GM21526 (cell line): ENCODE results near the gene NOX5.
"Not testable (repeated sequence)": the region's sequence is repeated elsewhere in the genome, so short reads cannot be mapped to it uniquely, and the experiment has no call there.

Experiments used
- ATAC-seq: cut with Tn5 transposase; IDR thresholded peaks from one replicate; pipeline ENCODE4 v1.9.1; 2021; ENCODE audit warnings: moderate library complexity; ENCODE audit not compliant: unreplicated experiment, low FRiP score

Gene NOX5, protein sequence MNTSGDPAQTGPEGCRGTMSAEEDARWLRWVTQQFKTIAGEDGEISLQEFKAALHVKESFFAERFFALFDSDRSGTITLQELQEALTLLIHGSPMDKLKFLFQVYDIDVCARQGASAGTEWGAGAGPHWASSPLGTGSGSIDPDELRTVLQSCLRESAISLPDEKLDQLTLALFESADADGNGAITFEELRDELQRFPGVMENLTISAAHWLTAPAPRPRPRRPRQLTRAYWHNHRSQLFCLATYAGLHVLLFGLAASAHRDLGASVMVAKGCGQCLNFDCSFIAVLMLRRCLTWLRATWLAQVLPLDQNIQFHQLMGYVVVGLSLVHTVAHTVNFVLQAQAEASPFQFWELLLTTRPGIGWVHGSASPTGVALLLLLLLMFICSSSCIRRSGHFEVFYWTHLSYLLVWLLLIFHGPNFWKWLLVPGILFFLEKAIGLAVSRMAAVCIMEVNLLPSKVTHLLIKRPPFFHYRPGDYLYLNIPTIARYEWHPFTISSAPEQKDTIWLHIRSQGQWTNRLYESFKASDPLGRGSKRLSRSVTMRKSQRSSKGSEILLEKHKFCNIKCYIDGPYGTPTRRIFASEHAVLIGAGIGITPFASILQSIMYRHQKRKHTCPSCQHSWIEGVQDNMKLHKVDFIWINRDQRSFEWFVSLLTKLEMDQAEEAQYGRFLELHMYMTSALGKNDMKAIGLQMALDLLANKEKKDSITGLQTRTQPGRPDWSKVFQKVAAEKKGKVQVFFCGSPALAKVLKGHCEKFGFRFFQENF

DNA sequence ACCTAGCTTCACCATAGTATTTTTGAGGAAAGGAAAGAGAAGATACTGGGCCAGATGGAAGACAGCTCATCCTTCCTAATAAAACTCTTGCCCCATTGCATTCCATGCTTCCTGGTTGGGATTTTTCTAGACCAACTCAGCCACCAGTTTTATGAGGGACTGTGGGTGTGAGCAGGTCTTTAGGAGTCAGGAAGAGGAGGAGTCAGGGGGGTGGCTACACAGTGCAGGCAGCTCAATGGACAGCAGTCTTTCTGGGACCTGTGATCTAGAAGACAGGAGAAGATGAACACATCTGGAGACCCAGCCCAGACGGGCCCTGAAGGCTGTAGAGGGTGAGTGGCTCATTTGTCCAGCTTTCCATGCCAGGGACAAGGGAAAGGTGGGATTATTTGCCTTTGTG is at the start of gene NOX5:
Gene NOX5, plus strand, starts transcription at position 242 of the 400 bp plus-strand sequence. Its CDS starts 41 bp downstream, at position 283.
- ATAC-seq, result no peak

DNA sequence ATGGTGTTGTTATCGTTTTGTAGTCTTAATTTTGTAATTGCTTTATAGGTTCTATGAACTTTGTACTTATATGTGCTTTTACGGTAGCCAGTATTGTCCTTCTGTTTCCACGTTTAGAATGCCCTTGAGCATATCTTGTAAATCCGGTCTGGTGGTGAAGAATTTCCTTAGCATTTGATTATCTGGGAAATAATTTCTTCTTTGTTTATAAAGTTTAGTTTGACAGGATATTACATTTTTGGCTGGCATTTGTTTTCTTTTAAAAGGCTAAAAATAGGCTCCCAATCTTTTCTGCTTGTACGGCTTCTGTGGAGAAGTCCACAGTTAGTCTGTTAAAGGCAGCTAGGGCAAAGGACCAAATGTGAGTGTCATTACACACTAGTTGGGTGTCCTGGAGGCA is 47.5 kb upstream of the NOX5 start:
- ATAC-seq, result no peak

DNA sequence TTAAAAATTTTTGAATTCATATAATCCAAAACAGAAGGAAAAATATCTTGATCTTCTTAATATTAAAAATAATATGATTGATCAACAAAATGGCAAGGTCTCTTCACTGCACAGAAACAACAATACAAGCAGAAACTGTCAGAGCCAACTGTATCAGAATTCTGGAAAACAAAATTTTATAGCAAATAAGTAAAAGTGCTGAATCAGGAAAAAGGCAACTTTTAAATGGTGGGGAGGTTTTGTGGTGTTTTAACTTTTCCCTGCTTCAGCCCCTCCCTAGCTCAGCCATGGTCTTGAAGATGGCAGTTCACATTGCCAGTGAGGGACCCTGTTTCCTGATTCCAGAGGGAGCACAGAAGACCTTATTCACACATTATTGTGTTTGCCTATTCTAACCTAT is 46.5 kb upstream of the NOX5 start:
- no peak for ATAC-seq

DNA sequence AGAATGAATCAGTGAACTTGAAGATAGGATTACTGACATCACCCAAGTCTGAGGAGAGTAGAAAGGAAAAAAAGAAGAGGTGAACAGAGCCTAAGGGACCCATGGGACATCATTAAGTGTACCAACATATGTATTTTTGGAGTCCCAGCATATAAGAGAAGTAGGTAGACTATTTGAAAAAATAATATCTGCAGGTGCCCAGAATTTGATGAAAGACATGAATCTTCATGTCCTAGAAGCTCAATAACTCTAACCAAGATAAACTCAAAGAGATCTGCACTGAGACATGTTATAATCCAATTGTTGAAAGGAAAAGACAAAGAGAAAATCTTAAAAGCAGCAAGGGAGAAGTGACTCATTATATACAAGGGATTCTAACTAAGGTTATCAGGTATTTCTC is 45.2 kb upstream of the NOX5 start:
- ATAC-seq, result no peak

DNA sequence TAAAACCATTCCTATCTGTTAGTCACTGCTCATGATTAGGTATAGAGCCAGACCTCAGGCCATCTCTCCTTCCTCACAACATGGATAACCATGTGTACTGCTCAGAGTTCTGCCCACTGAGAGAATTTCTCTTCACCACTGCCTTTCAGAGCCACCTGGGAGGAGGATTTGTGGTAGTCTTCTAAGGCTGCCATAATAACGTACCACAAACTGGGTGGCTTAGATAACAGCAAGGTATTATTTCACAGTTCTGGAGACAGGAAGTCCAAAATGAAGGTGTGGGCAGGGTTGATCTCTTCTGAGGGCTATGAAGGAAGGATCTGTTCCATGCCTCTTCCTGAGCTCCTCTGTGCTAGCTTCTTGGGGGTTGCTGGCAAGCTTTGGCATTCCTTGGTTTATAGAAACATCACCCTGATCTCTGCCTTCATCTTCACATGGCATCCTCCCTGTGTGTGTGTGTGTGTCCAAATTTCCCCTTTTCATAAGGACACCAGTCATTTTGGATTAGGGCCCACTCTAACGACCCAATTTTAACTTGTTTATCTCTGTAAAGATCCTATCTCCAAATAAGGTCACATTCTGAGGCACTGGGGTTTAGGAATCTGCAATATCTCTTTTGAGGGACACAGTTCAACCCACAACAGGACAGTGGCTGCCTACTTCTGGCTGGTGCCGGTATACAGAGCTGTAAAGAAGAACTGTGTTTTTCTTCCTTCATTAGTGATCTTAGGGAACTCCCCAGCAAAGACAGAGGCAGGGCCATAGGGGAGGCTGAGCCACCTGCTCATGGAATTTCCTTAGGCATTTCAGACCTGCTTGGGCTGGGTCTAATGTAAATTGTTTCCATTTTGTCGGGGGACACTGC is 42.1 kb upstream of the NOX5 start:
- ATAC-seq, result no peak

DNA sequence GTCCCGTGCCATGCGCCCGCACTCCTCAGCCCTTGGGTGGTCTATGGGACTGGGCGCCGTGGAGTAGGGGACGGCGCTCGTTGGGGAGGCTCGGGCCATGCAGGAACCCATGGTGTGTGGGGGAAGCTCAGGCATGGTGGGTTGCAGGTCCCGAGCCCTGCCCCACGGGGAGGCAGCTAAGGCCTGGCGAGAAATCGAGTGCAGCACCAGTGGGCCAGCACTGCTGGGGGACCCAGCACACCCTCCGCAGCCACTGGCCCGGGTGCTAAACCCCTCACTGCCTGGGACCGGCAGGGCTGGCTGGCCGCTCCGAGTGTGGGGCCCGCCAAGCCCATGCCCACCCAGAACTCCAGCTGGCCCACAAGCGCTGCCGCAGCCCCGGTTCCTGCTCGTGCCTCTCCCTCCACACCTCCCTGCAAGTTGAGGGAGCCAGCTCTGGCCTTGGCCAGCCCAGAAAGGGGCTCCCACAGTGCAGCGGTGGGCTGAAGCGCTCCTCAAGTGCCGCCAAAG is 38.8 kb upstream of the NOX5 start:
- ATAC-seq, result not testable (repeated sequence)

DNA sequence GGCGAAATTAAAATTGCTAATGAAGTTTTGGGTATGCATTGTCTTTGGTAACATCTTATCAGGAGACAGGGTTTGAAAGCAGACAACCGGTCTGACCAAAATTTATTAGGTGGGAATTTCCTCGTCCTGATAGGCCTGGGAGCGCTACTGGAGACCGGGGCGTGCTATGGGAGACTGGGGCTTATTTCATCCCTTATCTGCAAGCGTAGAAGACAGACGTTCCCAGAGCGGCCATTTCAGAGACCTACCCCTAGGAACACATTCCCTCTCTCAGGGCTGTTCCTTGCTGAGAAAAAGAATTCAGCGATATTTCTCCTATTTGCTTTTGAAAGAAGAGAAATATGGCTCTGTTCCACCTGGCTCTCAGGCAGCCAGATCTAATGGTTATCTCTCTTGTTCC is 37.1 kb upstream of the NOX5 start:
- ATAC-seq, result not testable (repeated sequence)

DNA sequence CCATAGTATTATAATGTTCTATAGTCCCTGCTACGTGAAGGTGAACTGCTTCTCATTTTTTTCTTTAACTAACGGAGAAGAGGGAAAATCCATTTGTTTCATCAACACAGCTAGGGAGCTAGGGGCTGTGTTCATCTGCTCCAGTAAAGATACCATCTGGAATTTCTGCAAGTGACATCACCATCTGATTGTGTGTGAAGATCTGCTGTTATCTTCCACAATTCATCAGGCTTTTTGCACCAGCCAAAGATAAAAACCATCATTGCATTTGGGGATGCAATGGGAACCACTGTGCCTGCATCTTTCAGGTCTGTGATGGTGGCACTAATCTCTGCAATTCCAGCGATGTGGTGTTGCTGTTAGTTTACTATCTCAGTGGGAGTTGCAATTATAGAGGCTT is 35.5 kb upstream of the NOX5 start:
- ATAC-seq, result no peak

DNA sequence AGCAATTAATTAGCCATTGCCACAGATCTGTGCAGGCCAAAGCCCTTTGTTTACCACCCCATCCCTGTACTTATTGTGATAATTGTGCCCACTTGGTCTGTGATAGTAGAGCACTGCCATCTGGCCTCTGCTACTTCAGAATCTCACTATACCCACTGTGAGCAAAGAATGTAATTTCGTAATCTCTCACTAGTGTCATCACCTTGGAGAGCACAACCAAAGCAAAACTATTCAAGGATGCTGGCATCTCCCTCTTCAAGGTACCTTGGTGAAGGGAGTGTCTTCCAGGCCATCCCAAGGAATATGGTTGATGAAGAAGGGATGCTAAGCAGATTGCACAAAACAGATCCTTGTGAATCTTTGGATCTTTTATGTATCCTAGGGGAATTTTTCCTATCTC is 34.7 kb upstream of the NOX5 start:
- no peak for ATAC-seq

DNA sequence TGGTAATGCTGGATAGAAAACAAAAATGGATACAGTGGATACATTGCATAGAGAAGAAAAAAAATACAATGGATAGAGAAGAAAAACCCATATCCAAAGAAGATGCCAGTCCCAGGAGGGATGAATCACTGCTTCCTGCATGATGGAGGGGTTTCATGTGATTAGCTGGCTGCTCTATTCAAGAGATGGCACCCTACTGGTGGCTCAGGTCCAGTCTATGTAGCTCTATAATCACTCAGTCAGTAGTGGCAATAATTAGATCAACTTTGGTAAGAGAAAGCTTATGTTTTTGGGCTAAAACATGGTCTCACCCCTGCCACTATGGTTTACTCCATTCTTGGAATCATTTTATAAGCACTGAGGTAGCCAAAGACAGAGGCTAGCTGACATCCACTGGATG is 33.7 kb upstream of the NOX5 start:
- ATAC-seq, result no peak

DNA sequence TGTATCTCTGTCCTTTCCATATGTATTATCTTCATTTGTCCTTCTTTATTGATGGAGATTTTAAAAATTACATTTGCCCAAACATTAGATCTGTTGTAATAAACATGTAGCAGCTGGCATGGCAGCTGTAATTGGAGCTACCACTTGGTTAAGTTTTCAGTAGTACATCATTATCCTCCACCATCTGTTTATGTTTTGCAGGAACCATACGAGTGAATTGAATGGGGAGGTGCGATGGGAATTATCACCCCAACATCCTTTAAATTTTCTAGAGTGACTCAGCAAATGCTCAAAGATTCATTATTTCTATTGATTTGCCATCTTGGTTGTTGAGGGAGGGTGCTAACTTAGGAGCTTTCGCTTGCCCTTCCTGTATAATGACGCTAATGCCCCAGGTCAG is 32.6 kb upstream of the NOX5 start:
- ATAC-seq, result no peak

DNA sequence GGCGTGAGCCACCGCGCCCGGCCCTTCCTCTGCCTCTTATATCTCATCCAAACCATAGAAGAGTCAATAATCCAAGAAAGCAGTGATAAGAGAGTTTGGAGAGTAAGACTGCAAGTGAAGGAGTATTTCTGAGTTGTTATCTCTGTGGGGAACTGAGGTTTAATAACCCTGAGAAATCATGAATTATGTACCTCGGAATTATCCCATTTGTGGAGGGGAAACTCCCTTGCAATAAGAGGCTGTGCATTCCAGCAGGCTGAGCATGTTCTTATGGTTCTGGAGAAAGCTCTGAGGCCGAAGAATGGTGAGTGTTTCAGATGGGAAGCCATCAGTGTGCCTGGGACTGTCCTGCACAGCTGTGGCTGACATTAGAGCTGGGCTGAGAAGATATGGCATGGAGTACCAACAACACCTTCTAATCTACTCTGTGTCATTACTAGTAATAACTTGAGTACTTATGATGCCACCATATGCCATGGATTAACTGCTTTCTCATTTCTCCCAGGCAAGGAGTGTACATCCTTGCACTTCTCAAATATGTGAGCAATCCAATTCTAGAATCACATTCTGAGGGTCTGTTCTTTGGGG is 31.4 kb upstream of the NOX5 start:
- ATAC-seq, result no peak

DNA sequence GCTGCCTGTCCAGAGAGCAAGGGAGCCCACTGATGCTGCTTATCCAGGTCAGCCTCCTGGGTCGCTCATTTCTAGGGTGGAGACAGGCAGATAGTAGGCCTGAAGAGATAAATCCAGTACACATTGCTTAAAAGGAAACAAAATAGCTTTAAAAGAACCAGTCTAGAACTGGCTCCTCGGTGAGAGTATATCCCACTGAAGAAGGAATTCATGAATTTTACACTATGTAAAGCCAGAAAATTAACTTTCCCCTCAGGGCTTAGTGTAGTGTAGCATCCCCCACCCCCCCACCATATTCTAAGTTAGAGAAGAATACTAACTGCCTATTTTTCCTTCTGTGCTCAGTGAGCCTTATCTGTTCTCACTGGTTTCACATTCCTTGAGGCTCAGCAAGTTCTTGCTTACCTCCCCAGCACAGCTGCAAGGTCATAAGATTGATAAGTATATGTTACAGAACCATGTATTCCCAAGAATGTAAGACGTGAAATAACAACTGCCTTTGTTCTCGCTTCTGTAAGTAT is 30.5 kb upstream of the NOX5 start:
- no peak for ATAC-seq

DNA sequence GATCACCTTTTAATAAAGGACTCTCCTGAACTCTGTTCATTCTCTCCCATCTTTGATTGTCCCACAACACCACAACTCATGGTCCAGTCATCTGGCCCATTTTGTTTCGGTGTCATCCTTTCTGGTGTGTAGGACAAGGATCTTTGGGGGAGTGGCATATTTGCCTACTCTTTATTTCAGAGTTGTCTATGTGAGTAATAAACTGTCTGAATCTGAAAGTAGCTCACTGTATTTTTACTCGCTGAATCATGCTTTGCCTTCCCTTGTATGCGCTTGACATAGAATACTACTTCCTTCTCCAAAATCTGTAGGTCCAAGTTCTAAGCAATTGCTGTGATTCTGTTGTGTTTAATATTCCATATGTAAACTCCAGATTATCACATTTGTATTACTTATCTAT is 29.9 kb upstream of the NOX5 start:
- no peak for ATAC-seq

DNA sequence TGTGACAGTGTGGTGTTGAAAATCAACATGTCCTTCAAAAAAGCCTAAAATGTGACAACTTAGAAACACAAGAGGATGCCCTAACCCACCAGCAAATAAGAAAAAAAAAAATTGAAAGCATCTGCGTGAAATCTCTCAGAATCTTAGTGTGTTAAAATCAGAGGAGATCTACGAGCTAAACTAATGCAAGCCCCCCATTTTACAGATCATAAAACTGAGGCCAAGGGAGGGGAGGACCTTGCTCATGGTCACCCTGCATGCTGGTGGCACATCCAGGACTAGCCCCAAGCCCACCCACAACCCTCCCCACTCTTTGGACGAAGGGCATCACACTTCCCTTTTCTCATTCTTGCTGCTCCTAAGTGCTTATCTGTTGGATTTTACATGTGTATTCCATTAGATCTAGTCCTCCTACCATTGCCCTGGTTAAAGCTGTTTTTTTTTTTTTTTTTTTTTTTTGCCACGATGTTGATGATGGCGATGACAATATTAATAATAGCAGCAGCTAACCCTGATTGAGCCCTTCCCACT is 29.1 kb upstream of the NOX5 start:
- ATAC-seq, result no peak

DNA sequence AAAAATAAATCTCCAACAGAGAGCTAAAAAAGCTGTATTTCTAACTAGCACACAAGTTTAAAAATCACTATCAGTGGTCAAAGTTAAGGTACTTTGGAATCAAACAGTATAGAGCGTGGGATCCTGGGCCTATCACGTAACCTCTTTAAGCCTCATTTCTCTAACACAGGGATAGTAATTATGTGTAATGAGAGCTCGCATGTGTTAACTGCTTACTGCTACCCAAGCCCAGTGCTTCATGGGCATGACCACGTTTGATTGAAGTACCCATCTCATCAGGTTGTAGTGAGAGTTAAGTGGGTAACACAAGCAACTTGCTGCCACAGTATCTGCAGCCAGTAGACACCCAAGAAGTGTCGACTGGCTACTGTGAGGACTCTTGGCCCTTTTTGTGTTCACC is 28.2 kb upstream of the NOX5 start:
- no peak for ATAC-seq

DNA sequence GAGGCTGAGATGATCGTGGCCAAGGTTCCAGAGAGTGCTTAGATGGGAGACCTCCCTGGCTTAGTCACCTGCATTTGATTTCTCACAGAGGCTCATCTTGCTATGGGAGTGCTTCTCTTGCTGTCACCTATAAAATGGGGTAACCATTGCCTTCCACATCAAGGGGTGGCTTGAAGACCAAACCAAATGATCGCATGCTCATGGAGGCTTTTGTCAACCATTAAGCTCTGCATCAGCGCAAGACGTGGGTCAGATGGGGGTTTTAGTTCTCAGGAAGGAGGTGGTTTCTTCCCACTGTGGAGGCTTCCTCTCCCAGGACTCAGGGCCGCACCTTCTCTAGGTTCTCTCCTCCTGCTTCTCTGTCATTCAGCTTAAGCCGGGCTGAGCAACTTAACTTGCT is 27.4 kb upstream of the NOX5 start:
- ATAC-seq, result no peak

DNA sequence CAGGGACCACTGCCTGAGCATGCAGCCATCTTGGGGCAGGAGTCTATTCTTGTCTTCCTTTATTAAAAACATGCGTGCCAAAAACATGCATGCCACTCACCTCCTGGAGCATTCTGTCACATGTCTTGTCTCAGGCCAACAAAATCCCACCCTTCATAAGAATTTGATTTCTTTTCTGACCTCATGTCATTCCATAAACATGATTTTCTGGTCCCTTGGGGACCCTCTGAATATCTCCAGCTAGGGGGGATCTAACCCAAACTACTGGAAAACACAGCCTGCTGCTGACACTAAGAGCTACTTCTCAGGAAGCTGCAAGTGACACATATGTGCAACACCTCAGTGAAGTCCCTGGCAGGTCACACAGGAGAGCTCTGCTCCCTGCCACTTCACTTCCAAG is 26.8 kb upstream of the NOX5 start:
- ATAC-seq, result no peak

DNA sequence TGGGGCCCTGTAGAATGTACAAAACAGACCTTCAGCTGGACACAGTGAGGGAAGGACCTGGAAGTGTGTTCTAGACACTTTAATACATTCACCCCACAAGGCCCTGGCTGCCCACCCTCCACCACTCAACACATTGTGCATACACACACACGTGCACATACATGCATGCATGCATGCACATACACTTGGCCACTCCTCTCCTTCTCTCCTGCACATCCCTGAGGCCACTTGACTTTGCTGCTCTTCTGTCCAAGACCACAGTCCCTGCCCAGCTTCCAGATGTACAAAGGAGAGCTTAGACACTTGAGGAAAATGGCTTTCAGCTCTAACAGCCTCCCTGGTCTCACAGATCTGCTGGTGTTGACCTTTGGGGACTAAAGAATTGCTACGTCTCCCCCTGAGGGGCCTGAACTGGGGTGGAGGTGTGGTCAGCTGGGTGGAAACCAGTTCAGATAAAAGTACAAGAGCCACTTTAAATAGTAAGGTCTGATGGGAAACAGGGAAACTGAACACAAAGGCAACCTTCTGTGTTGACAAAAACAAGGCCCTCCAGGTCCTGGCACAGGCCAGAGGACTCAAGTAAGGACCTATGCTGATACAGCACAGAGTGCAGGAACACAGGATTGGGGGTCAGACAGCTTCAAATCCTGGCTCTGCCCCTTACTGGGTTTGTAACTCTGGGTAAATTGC is 24.8 kb upstream of the NOX5 start:
- no peak for ATAC-seq
